GM12865 (cell line): ENCODE measurements around the gene EXOG.

Experiments
- DNase-seq: peaks from one replicate; pipeline ENCODE4 v3.0.0; 2010; ENCODE audit warnings: low read depth
- H3K4me3 ChIP-seq: 2 replicates; pipeline ENCODE4 v1.5.1; 2011; ENCODE audit warnings: mild to moderate bottlenecking, low read depth, low read length, control low read depth
- CTCF ChIP-seq: IDR thresholded peaks from 2 replicates; pipeline ENCODE4 v1.5.1; 2011; ENCODE audit warnings: low read length, control low read depth, low read depth, inconsistent platforms; ENCODE audit not compliant: insufficient read depth; ENCODE audit errors: missing control alignments

EXOG gene

GRCh38 chr3:38521391-38521987 is 25.3 kb downstream of the EXOG start:
- peak; percentile 88 for TF ChIP-seq CTCF
- no peak overlapping the region for H3K4me3 ChIP-seq
- peak; percentile 77 for DNase-seq

GRCh38 chr3:38522002-38522401 is 25.9 kb downstream of the EXOG start:
- H3K4me3 ChIP-seq, result no peak overlapping the region
- DNase-seq, result no peak
- TF ChIP-seq CTCF, result no peak

- H3K4me3 ChIP-seq, result no peak overlapping the region
- DNase-seq, result no peak
- TF ChIP-seq CTCF, result no peak
These were observed 28.1 kb downstream of the EXOG start for GRCh38 chr3:38524141-38524739.

- TF ChIP-seq CTCF, result no peak
- no peak for DNase-seq
- H3K4me3 ChIP-seq, result no peak overlapping the region
These were observed 30.7 kb downstream of the EXOG start for GRCh38 chr3:38526792-38527191.

GRCh38 chr3:38528457-38528856 is 32.3 kb downstream of the EXOG start:
- no peak overlapping the region for H3K4me3 ChIP-seq
- peak; percentile 35 for DNase-seq
- peak; percentile 7 for TF ChIP-seq CTCF

GRCh38 chr3:38532529-38532928 is 36.4 kb downstream of the EXOG start:
- H3K4me3 ChIP-seq, result no peak overlapping the region
- TF ChIP-seq CTCF, result no peak
- DNase-seq, result no peak

GRCh38 chr3:38533285-38533976 is 37.3 kb downstream of the EXOG start:
- no peak for DNase-seq
- no peak for TF ChIP-seq CTCF
- no peak overlapping the region for H3K4me3 ChIP-seq
